DMS 273 (cell line): ENCODE measurements around the gene RELN.

Source experiments
- DNase-seq: peaks from one replicate; lab custom pipeline; 2025; ENCODE audit not compliant: unreplicated experiment; lab: John Stamatoyannopoulos, UW

RELN gene

DNA sequence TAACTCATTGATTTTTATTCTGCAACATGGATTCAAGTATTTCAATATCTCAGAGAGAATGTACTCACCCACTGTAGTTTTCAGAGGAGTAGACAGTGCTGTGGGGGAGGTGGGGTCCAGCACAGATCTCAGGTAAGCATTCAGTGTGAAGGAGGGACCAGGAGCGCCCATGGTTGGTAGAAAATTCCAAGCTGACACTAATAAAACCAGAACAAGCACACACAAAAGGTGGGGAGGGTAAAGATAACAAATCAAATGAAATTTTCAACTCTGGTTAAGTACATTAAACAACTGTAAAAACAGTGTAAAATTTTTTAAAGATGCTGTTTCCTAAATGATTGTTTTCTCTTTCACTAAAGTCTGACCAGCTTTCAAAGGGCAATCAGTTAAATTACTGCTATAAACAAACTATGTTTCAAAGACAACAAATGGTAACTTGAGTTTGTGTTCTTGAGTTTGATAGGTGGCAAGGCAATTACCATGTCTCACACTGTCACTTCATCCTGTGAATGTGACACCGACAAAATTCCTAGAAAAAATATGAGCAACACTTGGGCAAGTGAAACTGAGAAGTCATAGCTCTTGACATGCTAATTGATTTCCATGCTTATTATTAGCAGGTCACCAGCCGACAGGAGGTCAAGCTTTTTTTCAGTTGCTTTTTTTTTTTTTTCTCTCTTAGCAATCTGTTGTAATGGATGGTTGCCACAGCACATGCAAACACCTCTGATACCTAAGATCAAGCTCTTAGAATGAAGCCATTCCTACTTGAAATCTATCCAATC is 337.7 kb downstream of the RELN start:
- peak; percentile 56 for DNase-seq

- DNase-seq = no peak
These were observed 340.4 kb downstream of the RELN start for GRCh38 chr7:103649052-103649451.

DNA sequence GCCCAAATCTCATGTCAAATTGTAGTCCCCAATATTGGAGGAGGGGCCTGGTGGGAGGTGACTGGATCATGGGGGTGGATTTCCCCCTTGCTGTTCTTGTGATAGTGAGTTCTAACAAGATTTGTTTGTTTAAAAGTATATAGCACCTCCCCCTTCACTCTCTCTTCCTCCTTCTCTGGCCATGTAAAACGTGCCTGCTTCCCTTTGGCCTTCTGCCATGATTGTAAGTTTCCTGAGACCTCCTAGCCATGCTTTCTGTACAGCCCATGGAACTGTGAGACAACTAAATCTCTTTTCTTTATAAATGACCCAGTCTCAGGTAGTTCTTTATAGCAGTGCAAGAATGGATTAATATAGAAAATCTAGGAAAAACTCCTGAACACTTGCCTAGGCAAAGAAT is 341.3 kb downstream of the RELN start:
- DNase-seq = no peak

GRCh38 chr7:103644319-103644718 is 345.1 kb downstream of the RELN start:
- DNase-seq = no peak

DNA sequence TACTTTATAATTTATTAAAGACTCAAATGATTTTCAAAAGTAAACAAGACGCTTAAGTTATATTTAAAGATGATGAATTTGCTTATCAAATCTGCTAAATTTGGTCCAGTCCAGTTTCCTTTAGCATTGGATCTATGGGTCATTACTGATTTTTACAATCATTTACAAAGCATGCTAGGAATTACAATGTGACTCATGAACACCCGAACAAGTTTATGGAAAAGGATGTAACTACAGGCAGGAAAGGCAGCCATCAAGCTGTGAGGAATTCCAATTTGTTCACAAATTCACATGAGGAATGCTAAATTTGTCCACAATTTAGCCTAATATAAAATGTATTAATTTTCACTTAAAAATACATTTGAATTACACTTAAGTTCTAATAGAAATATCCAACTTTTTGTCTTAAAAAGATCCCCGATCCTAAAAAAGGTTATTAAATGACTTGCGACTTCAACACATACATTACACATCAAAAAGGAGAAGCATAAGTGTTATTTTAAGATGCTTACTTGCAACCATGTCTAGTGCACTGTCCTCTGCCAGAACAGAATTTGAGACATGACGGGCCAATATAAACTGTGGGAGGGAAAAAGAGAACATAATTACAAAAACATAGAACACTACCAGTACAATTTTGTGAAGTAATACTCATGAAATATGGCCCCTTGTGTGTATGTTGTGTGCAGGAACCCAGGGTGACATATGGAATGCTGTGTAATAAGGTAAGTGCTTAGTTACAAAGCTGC is 349.3 kb downstream of the RELN start:
- DNase-seq = no peak

DNA sequence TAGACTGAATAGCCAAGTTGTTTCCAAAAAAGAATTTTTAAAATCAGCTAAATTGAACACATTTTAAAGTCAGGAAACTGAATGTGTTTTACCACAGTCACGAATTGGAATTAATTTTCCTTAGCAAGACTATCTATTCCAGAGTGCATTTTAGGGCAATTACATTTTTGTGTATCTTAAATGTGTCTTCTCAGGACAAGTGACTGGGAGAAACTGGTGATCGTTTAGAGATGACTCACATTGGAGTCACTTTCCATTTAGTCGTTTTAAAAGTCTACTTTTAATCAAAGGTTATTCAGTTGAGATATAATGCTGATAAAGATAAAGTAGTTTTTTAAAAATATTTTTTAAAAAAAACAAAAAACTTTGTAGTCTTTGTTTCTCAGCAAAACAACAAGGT is 351.7 kb downstream of the RELN start:
- DNase-seq = no peak

- no peak for DNase-seq
These were observed 352.4 kb downstream of the RELN start for GRCh38 chr7:103637094-103637493.

DNA sequence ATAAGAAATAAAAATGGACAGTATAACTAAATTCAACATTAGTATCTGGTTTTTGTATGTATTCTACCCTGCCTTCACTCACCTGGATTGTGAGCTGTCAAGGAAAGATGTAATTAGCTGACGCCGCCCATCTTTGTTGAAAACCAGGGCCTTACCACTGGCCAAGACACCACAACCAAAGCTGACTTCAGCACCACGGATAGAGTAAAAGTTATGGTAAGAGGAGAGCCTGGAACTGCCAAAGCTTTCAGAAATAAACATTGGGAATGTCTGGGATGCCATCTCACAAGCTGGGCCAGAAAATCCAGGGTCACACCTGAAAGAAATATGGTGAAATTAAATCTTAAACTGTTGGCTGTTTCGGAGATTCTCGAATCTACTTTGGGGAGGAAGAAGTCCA is 353.3 kb downstream of the RELN start:
- no peak for DNase-seq

GRCh38 chr7:103632972-103633371 is 356.5 kb downstream of the RELN start:
- DNase-seq = no peak

DNA sequence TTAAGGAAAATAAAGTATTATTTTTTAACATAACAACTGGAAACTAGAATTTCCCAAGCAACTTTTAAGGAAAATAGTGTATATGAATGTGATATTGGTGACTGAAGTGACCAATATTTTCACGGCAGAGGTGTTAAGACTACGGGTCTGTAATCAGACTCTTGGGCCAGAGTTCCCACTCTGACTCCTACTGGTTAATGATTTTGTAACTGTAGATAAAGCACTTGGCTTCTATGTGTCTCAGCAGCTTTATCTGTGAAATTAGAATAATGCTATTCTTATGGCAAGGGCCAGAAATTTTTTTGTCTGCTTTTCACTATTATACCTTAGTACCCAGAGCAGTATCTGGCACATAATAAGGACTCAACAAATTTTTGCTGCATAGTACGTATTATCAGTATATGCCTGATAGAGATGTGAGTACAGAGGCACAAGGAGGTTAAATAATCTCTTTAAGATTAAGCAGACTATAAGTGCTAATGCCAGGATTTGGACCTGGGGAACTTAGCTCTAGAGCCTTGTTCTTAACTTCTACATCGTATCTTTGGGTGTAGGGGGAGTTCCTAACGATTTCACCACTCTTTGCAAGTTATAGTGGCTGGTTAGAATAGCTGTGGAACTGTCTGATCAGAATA is 357.3 kb downstream of the RELN start:
- DNase-seq = peak; percentile 9

GRCh38 chr7:103630318-103630717 is 359.1 kb downstream of the RELN start:
- DNase-seq = no peak

- no peak for DNase-seq
These were observed 360.7 kb downstream of the RELN start for GRCh38 chr7:103628742-103629141.

GRCh38 chr7:103626776-103627175 is 362.7 kb downstream of the RELN start:
- no peak for DNase-seq

GRCh38 chr7:103622274-103622673 is 367.2 kb downstream of the RELN start:
- no peak for DNase-seq

- peak; percentile 57 for DNase-seq
These were observed 375.5 kb downstream of the RELN start for GRCh38 chr7:103613655-103614642.

GRCh38 chr7:103609778-103610177 is 379.7 kb downstream of the RELN start:
- no peak for DNase-seq

GRCh38 chr7:103605640-103606039 is 383.8 kb downstream of the RELN start:
- no peak for DNase-seq

DNA sequence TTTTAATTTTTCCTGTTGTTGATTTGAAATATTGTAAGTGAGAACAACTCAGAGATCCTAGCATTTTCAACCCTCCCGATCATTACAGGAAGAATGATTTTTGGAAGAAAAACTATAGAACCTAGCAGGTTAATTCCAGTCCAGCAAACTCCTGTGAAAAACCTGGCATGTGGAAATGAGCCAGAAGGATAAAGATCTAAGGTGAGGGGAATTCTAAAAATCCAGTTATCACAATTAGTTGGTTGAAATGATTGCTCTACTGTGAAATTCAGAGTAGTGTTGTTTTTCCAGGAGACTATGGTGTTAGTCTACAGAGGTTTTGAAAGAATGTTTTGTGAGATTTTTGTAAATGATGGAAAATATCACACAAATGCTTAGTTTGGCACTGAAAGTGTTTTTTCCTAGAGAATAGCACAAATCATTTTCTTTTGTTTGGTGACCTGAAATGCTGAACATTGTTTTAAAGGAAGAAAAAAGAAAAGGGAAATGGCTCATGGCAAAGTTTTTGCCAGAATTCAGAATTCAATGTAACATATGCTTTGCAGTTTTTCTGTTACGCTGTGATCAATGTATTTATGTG is 391.0 kb downstream of the RELN start:
- DNase-seq = no peak

DNA sequence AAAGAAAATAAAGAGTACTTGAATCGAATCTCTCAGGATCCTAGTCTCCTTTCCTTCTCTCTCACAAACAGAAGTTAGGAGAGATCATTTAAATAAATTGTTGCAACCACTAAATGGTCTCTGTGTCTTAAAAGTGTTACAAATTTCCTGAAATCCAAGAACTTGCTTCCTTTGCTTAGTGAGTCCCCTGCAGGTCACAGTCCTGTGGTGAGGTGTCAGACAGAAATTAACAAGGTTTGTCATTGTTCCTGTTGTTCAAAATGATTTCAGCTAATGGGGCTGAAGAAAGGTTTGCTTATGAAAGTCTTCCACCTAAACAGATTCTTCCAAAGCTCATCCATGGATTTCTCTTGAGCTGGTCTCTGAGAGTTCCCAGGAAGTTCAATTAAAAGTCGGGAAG is 391.9 kb downstream of the RELN start:
- DNase-seq = no peak

DNA sequence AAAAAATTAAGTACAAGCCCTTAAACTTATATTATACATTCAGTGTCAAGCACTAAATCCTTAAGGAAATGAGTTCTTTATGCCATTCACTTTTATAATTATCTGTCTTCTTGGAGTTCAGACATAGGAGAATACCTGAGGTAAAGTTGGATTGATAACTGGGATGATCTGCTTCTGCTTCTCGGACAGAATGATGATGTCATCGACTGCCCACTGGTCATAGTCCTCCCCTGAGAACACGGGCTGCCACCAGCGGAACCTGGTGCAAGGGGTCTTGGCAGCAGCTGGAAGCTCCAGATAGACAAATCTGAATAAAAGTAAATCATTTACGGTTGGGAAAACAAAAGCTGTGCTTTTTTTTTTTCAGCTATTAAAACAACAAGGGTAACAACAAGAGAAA is 395.3 kb downstream of the RELN start:
- no peak for DNase-seq
